ENCODE measurements around the gene HIPK3.

The HIPK3 gene

DNA sequence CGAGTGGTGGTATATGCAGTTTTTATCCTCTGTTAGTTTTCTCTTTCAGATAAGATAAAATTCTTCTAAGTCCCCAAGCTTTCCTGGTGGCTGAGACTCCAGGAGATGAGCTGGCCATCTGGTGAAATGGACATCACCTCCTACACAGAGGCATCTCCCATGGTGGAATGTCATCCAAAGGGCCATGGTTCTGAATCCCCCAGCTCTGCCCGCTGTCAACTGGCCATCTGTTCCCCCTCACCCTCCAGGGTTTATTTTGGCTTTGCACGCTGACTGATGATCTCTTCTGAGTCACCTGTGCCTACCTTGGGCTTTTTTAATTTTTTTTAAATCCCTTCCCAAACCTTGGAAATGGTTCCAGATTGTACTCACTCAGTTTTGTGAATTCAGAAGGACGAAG lies 142.2 kb downstream of the HIPK3 start:
- DNase-seq: no peak

DNA sequence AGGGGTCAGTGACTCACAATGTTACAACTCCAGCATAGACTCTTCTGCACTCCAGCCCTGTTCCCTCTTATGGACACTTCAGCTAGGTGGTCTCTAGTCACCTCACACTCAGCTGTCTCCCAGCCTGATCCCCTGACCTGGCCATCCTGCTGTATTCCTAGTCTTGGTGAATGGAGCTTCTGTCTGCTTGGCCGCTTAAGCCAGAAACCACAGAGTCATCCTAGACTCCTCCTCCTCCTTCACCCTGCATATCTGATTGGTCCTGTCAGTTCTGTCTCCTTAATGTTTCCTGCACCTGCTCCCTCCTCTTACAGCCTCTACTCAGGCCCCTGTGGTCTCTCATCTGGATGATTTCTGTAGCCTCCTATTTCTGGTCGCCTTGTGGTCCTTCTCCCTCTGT lies 144.9 kb downstream of the HIPK3 start:
- DNase-seq: no peak

DNA sequence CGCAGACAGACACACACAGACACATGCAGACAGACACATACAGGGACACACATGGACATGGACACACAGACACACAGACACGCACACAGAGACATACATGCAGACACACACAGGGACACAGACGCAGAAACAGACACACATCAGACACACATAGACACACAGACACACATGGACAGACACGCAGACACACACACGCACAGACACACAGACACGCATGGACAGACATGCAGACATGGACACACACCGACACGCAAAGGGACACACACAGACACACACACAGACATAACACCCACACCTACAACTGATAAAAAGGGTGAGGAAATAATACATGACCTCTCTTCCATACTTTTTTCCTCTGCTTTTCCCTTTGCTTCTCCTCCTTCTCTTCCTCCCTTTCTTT lies 146.2 kb downstream of the HIPK3 start:
- no peak for DNase-seq

DNA sequence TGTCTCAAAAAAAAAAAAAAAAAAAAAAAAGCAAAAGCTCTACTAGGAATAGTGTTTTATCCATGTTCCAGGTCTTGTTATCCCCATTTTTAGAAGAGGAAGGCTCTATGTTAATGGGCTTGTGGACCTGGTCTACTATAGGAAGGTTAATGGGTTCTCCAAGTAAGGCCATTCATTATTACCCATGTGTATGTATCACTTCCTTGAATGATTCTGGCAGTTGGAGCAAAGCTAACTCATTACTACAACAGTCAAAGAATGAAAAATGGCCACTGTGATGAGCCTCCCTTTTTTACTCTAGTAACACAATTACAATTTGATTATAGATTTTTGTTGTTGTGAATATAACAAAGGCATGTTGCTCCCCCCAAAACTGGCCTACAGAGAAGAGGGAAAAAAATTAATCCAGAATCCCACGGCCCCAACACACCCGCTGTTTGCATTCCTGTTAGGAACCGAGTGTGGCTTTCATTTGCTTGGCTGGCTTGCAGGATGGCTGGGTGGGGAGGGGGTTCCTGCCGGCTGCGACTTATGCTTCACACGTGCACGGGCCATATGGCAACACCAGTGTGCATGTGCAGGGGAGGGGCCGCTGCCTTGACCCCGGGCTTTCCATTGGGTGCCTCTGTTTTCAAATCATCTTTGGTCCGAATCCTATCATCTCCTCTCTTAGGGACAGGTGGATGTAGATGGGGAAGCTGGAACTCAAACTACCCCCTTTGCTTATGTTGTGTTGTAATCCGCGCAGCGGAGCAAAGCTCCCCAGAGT lies 148.8 kb downstream of the HIPK3 start:
- DNase-seq: no peak
